ENCODE measurements around the gene LRCOL1. TPM values are rescaled to one million over a fixed set of nuclear protein-coding genes. Genes with fewer than 3 reads are reported as not detected.

LRCOL1 gene
- total and polyA plus RNA-seq, 4 donors, result 0.98 to 1.8 (median 1.3) TPM

DNA sequence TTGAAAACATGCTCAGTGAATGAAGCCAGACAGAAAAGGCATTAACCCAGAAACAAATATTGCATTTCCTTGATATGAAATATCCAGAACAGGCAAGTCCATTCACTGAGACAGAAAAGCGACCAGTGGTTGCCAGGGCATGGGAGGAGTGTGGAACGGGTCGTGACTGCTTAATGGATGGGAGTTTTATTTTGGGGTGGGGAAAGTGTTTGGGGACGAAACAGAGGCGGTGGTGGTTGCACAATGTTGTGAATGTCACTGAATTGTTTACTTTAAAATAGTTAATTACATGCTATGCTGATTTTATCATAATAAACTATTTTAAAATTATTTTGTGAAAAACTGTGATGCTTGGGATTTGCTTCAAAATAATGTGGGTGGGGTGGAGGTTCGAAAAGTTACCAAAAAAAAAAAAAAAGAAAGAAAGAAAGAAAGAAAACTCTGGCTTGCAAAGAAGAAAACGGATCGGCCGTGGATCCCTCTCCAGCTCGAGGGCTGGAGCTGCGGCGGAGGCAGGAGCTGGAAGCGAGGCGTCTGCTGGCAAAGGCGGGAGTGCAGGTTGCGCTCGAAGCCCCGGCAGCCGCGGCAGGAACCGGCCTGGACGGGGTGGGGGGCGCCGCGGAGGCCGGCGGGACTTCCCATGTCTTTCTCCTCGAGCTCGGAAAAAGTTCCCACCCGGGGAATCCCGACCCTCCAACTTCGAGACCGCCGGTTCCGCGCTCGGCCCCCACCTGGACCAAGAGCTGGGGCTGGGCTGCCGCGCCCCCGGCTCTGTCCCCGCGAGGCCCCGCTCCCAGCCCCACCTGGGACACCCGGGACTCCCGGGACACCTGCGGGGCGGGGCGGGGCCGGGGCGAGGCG is 7.7 kb upstream of the LRCOL1 start:
- H3K4me1 ChIP-seq (ENCODE audit: control insufficient read depth in 5 of 5, insufficient read depth in 5 of 5, low read length in 5 of 5), result peaks cover 0 to 13% (median 11%) of the 10 kb centered on the region in 5 donors
- no peak overlapping the region for H3K4me3 ChIP-seq
- peak; percentile 59 to 85 (median 83) for DNase-seq
- ATAC-seq (ENCODE audit: insufficient read depth, low FRiP score), result no peak
- TF ChIP-seq, protein P1, sequence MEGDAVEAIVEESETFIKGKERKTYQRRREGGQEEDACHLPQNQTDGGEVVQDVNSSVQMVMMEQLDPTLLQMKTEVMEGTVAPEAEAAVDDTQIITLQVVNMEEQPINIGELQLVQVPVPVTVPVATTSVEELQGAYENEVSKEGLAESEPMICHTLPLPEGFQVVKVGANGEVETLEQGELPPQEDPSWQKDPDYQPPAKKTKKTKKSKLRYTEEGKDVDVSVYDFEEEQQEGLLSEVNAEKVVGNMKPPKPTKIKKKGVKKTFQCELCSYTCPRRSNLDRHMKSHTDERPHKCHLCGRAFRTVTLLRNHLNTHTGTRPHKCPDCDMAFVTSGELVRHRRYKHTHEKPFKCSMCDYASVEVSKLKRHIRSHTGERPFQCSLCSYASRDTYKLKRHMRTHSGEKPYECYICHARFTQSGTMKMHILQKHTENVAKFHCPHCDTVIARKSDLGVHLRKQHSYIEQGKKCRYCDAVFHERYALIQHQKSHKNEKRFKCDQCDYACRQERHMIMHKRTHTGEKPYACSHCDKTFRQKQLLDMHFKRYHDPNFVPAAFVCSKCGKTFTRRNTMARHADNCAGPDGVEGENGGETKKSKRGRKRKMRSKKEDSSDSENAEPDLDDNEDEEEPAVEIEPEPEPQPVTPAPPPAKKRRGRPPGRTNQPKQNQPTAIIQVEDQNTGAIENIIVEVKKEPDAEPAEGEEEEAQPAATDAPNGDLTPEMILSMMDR (IDR thresholded peaks at IDR 0.05; ENCODE audit: control extremely low read depth, extremely low read depth), result no peak
- no peak overlapping the region for H3K27ac ChIP-seq (ENCODE audit: low read depth in 1 of 2, low read length in 1 of 2)
- peaks cover 0 to 24% (median 2%) of the 10 kb centered on the region in 4 donors for H3K9me3 ChIP-seq (ENCODE audit: control insufficient read depth in 4 of 4, insufficient read depth in 3 of 4, low read length in 3 of 4)
- peaks cover 5 to 21% (median 15%) of the 10 kb centered on the region in 3 donors for H3K27me3 ChIP-seq (ENCODE audit: control insufficient read depth in 3 of 3, insufficient read depth in 3 of 3, low read length in 2 of 3)
- WGBS, 2 donors, result 7 to 11% methylated on average over 34 to 51 of the region's 51 CpGs
- H3K9ac ChIP-seq (ENCODE audit: insufficient read depth in 1 of 2, low read length in 2 of 2), result no peak overlapping the region
- H3K36me3 ChIP-seq (ENCODE audit: control insufficient read depth in 4 of 4, insufficient read depth in 4 of 4, low read length in 4 of 4), result no peaks in the 10 kb centered on the region

DNA sequence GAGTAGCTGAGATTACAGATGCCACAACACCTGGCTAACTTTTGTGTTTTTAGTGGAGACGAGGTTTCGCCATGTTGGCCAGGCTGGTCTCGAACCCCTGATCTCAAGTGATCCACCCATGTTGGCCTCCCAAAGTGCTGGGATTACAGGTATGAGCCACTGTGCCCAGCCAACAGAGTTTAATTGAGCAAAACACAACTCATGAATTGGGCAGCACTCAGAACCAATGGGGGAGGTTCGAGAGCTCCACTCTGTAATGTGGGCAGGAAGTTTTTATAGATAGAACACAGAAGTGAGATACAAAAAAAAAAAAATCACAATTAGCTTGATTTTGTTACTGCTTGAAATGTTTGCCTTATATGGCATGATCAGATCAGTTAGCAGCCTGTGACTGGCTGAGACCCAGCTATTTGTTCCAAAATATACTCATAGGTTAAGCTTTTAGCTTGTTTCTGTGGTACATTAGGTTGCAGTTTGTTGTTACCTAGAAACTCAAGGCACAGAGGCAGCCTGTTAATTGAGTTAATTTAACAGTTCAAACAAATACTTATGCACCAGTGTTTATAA is 6.8 kb upstream of the LRCOL1 start:
- peak in 1 of 3 donors; percentile 26 for DNase-seq
- no peak for ATAC-seq (ENCODE audit: insufficient read depth, low FRiP score)
- Histone ChIP-seq H3K27ac (ENCODE audit: low read depth in 1 of 2, low read length in 1 of 2) (no peak overlapping the region), H3K27me3 (ENCODE audit: control insufficient read depth in 3 of 3, insufficient read depth in 3 of 3, low read length in 2 of 3) (peaks cover 5 to 21% (median 15%) of the 10 kb centered on the region in 3 donors), H3K4me3 (no peak overlapping the region), H3K9ac (ENCODE audit: insufficient read depth in 1 of 2, low read length in 2 of 2) (peak overlapping the region in 1 of 2 donors; percentile 23), H3K4me1 (ENCODE audit: control insufficient read depth in 5 of 5, insufficient read depth in 5 of 5, low read length in 5 of 5) (peaks cover 0 to 11% (median 4%) of the 10 kb centered on the region in 5 donors), H3K9me3 (ENCODE audit: control insufficient read depth in 4 of 4, insufficient read depth in 3 of 4, low read length in 3 of 4) (peaks cover 0 to 24% (median 2%) of the 10 kb centered on the region in 4 donors), H3K36me3 (ENCODE audit: control insufficient read depth in 4 of 4, insufficient read depth in 4 of 4, low read length in 4 of 4) (no peaks in the 10 kb centered on the region)
- WGBS, 2 donors, result 88 to 97% methylated on average over 4 of the region's 4 CpGs
- TF ChIP-seq, protein P1 (IDR thresholded peaks at IDR 0.05; ENCODE audit: control extremely low read depth, extremely low read depth), result no peak

DNA sequence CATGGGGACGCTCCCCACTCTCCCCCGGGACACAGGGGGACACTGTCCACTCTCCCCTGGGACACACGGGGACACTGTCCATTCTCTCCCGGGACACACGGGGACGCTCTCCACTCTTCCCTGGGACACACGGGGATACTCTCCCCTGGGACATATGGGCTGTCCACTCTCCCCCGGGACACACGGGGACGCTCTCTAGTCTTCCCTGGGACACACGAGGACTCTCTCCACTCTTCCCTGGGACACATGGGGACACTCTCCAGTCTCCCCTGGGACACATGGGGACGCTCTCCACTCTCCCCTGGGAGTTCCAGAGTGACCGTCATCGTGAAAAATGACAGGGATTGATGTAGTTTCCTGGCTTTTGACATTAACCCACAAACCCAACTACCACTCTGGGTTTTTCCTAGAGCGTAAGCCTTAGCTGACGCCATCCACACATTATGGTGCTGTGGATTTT is 5.2 kb upstream of the LRCOL1 start:
- Histone ChIP-seq H3K27ac (ENCODE audit: low read depth in 1 of 2, low read length in 1 of 2) (no peak overlapping the region), H3K9me3 (ENCODE audit: control insufficient read depth in 4 of 4, insufficient read depth in 3 of 4, low read length in 3 of 4) (peaks cover 0 to 34% (median 4%) of the 10 kb centered on the region in 4 donors), H3K27me3 (ENCODE audit: control insufficient read depth in 3 of 3, insufficient read depth in 3 of 3, low read length in 2 of 3) (peaks cover 5 to 21% (median 19%) of the 10 kb centered on the region in 3 donors), H3K36me3 (ENCODE audit: control insufficient read depth in 4 of 4, insufficient read depth in 4 of 4, low read length in 4 of 4) (no peaks in the 10 kb centered on the region), H3K9ac (ENCODE audit: insufficient read depth in 1 of 2, low read length in 2 of 2) (no peak overlapping the region), H3K4me3 (no peak overlapping the region), H3K4me1 (ENCODE audit: control insufficient read depth in 5 of 5, insufficient read depth in 5 of 5, low read length in 5 of 5) (peaks cover 0 to 13% (median 6%) of the 10 kb centered on the region in 5 donors)
- TF ChIP-seq, protein P1 (IDR thresholded peaks at IDR 0.05; ENCODE audit: control extremely low read depth, extremely low read depth), result no peak
- WGBS, 2 donors, result 78 to 80% methylated on average over 16 of the region's 16 CpGs
- DNase-seq (no peak), ATAC-seq (ENCODE audit: insufficient read depth, low FRiP score) (no peak)

Data from lung (tissue), 12 donors.